ENCODE results near the gene ARMC5.

DNA sequence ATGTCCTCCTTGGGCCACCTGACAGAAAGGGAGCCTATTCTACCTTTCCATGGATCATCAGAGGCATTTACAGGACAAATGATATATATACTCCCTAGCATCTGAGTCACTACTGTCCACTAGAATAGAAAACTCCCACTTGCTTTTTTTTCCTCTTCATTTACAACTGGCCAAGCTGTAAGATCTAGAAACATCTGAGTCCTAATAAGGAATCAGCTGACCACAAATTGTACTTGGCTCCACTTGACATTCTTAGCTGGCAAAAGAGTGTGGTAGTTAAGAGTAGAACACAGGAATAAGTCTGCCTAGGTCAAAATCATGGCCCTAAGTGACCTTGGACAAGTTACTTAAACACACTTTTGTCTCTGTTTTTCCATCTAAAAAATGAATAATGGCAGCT, 43.7 kb downstream of the ARMC5 start:
- TF ChIP-seq YY1 (IDR thresholded peaks at IDR 0.05; ENCODE audit: insufficient read depth, insufficient read length) (no peak), SUZ12 (IDR thresholded peaks at IDR 0.05; ENCODE audit: extremely low read depth, insufficient read depth, insufficient read length) (no peak)
